Progenitor cell of endocrine pancreas (in vitro differentiated cells): ENCODE data around the gene ZNF579. TPM values are rescaled to one million over a fixed set of nuclear protein-coding genes. Genes with fewer than 3 reads are reported as not detected.
"Not testable (repeated sequence)": the region's sequence is repeated elsewhere in the genome, so short reads cannot be mapped to it uniquely, and the experiment has no call there.

ENCODE experiments used
- DNase-seq: peaks from one replicate; pipeline ENCODE4 v3.0.0; 2021; ENCODE audit warnings: low spot score; ENCODE audit not compliant: unreplicated experiment
- H3K27ac Mint-ChIP-seq: 2 replicates; pipeline ENCODE4 v1.8.0; 2021; ENCODE audit warnings: mild to moderate bottlenecking, moderate library complexity, mixed read lengths
- H3K27me3 Mint-ChIP-seq: 2 replicates; pipeline ENCODE4 v1.8.0; 2021; ENCODE audit warnings: mixed read lengths
- H3K36me3 Mint-ChIP-seq: 2 replicates; pipeline ENCODE4 v1.8.0; 2022; ENCODE audit warnings: mixed read lengths; ENCODE audit not compliant: insufficient read depth
- H3K4me1 Mint-ChIP-seq: 2 replicates; pipeline ENCODE4 v1.8.0; 2021; ENCODE audit warnings: low read depth, mixed read lengths
- H3K4me3 Mint-ChIP-seq: 2 replicates; pipeline ENCODE4 v1.8.0; 2021; ENCODE audit warnings: low read depth, mild to moderate bottlenecking, moderate library complexity, mixed read lengths
- H3K9me3 Mint-ChIP-seq: 2 replicates; pipeline ENCODE4 v1.8.0; 2021; ENCODE audit warnings: low read depth, mixed read lengths
- CTCF ChIP-seq: fragments of 200-600 bp; sonication (generic); IDR thresholded peaks from one replicate; pipeline ENCODE4 v1.5.0; 2021; ENCODE audit warnings: antibody characterized with exemption, mild to moderate bottlenecking; ENCODE audit not compliant: unreplicated experiment
- total RNA-seq: library from RNA; stranded (reverse); gene quantifications from 2 replicates; pipeline ENCODE4 v1.2.1, GENCODE V29; 2021

ZNF579 gene
- total RNA-seq, 1 donor from 2014 or later, result 29.1 TPM

- Mint-ChIP-seq H3K27me3 (no peaks in the 10 kb centered on the region), H3K36me3 (peaks cover 17% of the 10 kb centered on the region), H3K4me3 (peak overlapping the region; percentile 92), H3K4me1 (peaks cover 20% of the 10 kb centered on the region), H3K9me3 (no peaks in the 10 kb centered on the region), H3K27ac (peak overlapping the region; percentile 87)
- no peak for TF ChIP-seq CTCF
- DNase-seq, result no peak
These were observed 654 bp downstream of the ZNF579 start for GRCh38 chr19:55579766-55580621.

DNA sequence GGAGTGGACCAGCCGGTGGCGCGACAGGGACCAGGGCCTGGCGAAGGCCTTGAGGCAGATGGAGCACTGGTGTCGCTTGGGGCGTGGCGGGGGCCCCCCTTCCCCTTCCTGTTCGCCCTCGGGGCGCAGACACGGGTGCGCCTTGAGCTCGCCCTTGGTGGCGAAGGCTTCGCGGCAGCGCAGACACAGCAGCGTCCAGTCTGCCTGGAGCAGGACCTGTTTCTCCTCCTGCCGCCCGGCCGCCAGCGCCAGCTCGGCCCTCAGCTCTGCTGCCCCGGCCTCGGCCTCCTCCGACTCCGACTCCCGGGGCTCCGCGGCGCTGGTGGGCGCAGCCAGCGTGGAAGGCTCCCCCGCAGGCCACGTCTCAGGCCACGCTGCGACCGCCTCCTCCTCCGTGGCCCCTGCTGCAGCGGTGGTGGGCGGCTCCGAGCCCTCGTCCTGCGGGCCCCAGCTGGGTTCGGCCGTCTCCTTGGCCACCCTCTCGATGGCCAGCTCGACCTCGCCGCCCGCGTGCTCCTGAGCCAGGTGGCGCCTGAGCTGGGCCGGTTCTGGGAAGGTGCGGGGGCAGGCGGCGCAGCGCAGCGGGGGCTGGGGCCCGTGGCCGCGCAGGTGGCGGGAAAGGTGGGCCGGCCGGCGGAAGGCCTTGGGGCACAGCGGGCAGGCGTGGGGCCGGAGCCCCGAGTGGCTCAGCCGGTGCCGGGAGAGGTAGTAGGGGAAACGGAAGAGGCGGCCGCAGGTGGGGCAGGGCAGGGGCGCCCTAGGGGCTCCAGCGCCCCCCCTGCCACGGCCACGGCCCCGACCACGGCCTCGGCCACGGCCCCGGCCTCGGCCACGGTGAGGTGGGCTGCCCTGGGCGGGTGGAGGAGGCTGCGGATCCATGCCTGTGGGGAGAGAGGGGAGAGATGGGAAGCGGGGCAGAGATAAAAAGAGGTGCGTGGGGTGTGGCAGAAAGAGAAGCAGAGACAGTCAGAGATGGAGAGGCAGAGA, 1.6 kb downstream of the ZNF579 start:
- peaks cover 20% of the 10 kb centered on the region for H3K4me1 Mint-ChIP-seq
- peak overlapping the region; percentile 87 for H3K27ac Mint-ChIP-seq
- no peaks in the 10 kb centered on the region for H3K9me3 Mint-ChIP-seq
- no peak for DNase-seq
- no peak for TF ChIP-seq CTCF
- no peaks in the 10 kb centered on the region for H3K27me3 Mint-ChIP-seq
- peak overlapping the region; percentile 92 for H3K4me3 Mint-ChIP-seq
- peaks cover 17% of the 10 kb centered on the region for H3K36me3 Mint-ChIP-seq

GRCh38 chr19:55578031-55578760, 2.5 kb downstream of the ZNF579 start:
- Mint-ChIP-seq H3K27ac (no peak overlapping the region), H3K27me3 (no peaks in the 10 kb centered on the region), H3K4me3 (no peak overlapping the region), H3K9me3 (no peaks in the 10 kb centered on the region), H3K4me1 (peaks cover 20% of the 10 kb centered on the region), H3K36me3 (peaks cover 17% of the 10 kb centered on the region)
- DNase-seq, result no peak
- TF ChIP-seq CTCF, result no peak

- Mint-ChIP-seq H3K4me3 (peak overlapping the region; percentile 55), H3K27me3 (no peaks in the 10 kb centered on the region), H3K27ac (peak overlapping the region; percentile 84), H3K36me3 (peaks cover 17% of the 10 kb centered on the region), H3K4me1 (peaks cover 15% of the 10 kb centered on the region), H3K9me3 (no peaks in the 10 kb centered on the region)
- no peak for DNase-seq
- TF ChIP-seq CTCF, result no peak
These were observed 3.9 kb downstream of the ZNF579 start for GRCh38 chr19:55576746-55577145.

- peaks cover 13% of the 10 kb centered on the region for H3K36me3 Mint-ChIP-seq
- H3K27me3 Mint-ChIP-seq, result not testable (repeated sequence)
These were observed 6.7 kb downstream of the ZNF579 start for GRCh38 chr19:55573929-55574328.

GRCh38 chr19:55569477-55569876, 11.2 kb downstream of the ZNF579 start:
- H3K4me1 Mint-ChIP-seq, H3K4me3 Mint-ChIP-seq, H3K36me3 Mint-ChIP-seq, H3K9me3 Mint-ChIP-seq, DNase-seq, H3K27me3 Mint-ChIP-seq, H3K27ac Mint-ChIP-seq: not testable (repeated sequence)

More at GRCh38 chr19:55573929-55574328, 6.7 kb downstream of the ZNF579 start:
- not testable (repeated sequence) for H3K27ac Mint-ChIP-seq, DNase-seq, H3K4me3 Mint-ChIP-seq, H3K4me1 Mint-ChIP-seq, H3K9me3 Mint-ChIP-seq
